ENCODE measurements around the gene IL13RA1. TPM values are rescaled to one million over a fixed set of nuclear protein-coding genes. Genes with fewer than 3 reads are reported as not detected.
"Not testable (repeated sequence)": the region's sequence is repeated elsewhere in the genome, so short reads cannot be mapped to it uniquely, and the experiment has no call there.

The IL13RA1 gene
- total RNA-seq, 2 donors from 2014 or later = 14.5 to 29.8 TPM

DNA sequence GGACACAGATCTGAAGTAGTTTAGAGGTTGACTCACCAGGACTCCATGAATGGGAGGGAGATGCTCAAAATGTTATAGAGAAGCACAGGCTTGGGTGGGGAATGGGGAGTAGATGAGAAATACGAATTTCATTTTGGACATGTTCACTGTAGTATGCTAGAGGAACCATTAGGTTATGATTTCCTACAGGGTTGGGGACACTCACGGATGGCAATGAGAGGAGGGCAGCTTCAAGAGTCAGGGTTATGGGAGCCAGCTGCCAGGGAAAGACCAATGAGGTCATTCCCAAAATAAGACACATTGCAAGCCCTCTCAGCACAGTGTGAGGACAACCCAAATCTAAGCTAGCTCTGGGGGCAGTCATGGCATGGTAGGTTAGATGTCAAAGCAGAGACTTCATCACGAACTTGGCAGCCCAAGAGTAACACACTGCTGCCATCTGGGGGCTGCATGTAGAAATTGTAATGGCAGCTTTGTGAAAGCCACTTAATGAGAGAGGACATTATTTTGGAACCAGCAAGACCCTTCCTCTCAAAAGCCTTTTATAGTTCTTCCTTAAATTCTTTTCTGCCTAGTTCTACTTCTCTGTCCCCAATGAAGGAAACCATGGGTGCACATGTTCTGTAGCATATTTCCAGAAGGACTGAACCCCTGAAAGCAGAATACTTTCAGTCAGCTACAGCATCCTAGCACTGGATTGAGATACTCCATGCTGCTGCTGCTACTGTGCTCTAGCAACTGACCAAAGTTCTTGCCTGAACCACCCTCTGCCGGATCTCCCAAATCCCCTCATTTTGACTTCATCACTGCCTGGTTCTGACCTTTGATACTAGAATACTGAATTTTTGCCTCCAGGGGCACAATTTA lies 80.0 kb downstream of the IL13RA1 start:
- TF ChIP-seq, protein P1, sequence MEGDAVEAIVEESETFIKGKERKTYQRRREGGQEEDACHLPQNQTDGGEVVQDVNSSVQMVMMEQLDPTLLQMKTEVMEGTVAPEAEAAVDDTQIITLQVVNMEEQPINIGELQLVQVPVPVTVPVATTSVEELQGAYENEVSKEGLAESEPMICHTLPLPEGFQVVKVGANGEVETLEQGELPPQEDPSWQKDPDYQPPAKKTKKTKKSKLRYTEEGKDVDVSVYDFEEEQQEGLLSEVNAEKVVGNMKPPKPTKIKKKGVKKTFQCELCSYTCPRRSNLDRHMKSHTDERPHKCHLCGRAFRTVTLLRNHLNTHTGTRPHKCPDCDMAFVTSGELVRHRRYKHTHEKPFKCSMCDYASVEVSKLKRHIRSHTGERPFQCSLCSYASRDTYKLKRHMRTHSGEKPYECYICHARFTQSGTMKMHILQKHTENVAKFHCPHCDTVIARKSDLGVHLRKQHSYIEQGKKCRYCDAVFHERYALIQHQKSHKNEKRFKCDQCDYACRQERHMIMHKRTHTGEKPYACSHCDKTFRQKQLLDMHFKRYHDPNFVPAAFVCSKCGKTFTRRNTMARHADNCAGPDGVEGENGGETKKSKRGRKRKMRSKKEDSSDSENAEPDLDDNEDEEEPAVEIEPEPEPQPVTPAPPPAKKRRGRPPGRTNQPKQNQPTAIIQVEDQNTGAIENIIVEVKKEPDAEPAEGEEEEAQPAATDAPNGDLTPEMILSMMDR (IDR thresholded peaks at IDR 0.05) = peak; percentile 28 to 73
- no peak overlapping the region for H3K4me3 ChIP-seq
- no peak overlapping the region for H3K27ac ChIP-seq
- DNase-seq (ENCODE audit: low spot score) = no peak
- no peaks in the 10 kb centered on the region for H3K27me3 ChIP-seq
- no peaks in the 10 kb centered on the region for H3K36me3 ChIP-seq
- H3K4me1 ChIP-seq = no peaks in the 10 kb centered on the region
- no peaks in the 10 kb centered on the region for H3K9me3 ChIP-seq

DNA sequence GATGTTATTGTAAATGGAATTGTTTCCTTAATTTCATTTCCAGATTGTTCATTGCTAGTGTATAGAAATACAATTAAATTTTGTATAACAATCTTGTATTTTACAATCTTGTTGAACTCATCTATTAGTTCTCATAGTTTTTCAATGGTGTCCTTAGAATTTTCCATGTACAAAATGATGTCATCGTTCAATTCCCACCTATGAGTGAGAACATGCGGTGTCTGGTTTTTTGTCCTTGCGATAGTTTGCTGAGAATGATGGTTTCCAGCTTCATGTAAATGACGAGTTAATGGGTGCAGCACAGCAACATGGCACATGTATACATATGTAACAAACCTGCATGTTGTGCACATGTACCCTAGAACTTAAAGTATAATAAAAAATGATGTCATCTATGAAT lies 89.9 kb downstream of the IL13RA1 start:
- not testable (repeated sequence) for DNase-seq (ENCODE audit: low spot score); H3K9me3 ChIP-seq; H3K27ac ChIP-seq; H3K4me1 ChIP-seq; H3K4me3 ChIP-seq; H3K36me3 ChIP-seq; H3K27me3 ChIP-seq

DNA sequence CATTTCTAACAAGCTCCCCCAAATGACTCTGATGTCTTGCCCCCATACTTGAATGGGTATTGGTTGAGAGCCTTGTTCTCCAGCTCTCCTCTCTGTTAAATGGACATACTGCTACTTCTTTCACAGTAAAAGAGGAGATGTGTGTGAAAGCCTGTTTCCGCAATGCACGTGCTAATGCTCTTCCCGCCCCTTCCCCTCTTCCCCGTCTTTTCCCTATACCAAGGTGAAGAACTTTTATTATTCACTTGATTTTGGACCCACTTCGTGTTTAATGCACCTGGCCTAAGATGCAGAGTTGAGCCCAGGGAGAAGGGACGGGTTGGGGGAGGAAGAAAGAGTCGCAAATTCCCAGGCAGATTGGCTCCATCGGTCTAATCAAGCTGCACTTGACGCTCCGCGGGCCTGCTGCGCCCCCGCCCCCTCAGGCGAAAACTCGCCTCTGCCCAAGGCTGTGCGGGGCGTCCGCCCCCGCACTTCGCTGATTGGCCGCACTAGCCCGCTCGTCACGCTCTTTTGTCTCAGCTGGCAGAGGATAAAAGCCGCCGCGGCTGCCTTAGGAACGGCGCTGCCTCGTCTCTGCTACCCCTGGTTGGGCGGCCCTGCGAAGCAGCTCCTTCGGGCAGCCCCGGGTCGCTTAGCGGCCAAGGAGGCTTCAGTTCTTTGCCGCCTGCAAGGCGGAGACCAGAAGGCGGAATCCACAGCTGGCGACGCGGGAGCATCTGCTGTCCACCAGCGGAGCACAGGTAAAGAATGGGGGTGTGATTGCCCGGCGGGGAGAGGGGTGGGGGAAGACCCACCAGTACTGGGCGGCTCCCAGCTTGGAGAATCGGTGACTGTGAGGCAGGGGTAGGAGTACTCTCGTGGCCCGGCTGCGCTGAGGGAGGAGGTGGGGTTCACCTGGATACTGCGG lies 96.1 kb downstream of the IL13RA1 start, which contains the start of gene ZCCHC12:
TSS of gene ZCCHC12 (plus strand) at position 562 of the 910 bp plus-strand sequence. CDS start 1,421 bp downstream, outside the sequence.
- Histone ChIP-seq H3K4me1 (peaks cover 0 to 16% of the 10 kb centered on the region in 2 donors), H3K27ac (no peak within 1 kb of the TSS), H3K9me3 (peaks cover 0 to 6% of the 10 kb centered on the region in 2 donors), H3K27me3 (peaks cover 3 to 5% of the 10 kb centered on the region in 2 donors), H3K36me3 (no peaks in the 10 kb centered on the region), H3K4me3 (peak within 1 kb of the TSS; percentile 7 to 35)
- TF ChIP-seq, protein P1 (IDR thresholded peaks at IDR 0.05) = no peak
- no peak for DNase-seq (ENCODE audit: low spot score)

DNA sequence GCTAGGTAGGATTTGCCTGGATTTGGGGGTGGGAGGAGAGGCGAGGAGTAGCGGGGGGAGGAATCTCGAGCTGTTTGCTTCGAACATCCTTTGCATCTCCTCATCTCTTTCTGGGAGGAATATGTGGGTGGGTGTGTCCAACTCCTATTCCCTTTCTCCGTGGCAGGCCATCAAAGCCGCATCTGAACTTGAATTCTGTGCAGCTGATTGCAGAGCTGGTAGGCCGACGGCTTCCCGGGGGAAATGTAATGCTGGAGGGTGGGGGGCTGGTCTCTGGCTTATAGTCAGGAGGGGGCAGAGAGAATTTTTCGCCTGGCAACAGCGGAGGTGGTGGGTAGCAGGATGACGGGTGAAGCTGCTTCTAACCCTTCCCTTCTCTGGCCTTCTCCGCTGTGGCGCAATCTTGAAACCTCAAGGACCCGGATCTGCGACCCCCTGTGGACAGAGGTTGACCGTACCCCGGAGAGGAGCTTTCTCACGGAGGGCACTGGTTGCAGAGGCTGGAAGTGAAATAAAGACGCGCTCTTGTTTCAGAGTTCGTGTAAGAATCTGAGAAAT lies 96.8 kb downstream of the IL13RA1 start:
- Histone ChIP-seq H3K27ac (no peak overlapping the region), H3K36me3 (no peaks in the 10 kb centered on the region), H3K27me3 (peaks cover 3 to 5% of the 10 kb centered on the region in 2 donors), H3K4me3 (peak overlapping the region in 1 of 2 donors; percentile 35), H3K9me3 (peaks cover 0 to 6% of the 10 kb centered on the region in 2 donors), H3K4me1 (peaks cover 0 to 16% of the 10 kb centered on the region in 2 donors)
- TF ChIP-seq, protein P1 (IDR thresholded peaks at IDR 0.05) = no peak
- no peak for DNase-seq (ENCODE audit: low spot score)

DNA sequence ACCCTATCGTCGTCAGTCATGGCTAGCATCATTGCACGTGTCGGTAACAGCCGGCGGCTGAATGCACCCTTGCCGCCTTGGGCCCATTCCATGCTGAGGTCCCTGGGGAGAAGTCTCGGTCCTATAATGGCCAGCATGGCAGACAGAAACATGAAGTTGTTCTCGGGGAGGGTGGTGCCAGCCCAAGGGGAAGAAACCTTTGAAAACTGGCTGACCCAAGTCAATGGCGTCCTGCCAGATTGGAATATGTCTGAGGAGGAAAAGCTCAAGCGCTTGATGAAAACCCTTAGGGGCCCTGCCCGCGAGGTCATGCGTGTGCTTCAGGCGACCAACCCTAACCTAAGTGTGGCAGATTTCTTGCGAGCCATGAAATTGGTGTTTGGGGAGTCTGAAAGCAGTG lies 97.8 kb downstream of the IL13RA1 start:
- Histone ChIP-seq H3K4me3 (no peak overlapping the region), H3K27ac (no peak overlapping the region), H3K4me1 (peaks cover 0 to 16% of the 10 kb centered on the region in 2 donors), H3K9me3 (peaks cover 0 to 6% of the 10 kb centered on the region in 2 donors), H3K36me3 (no peaks in the 10 kb centered on the region), H3K27me3 (peaks cover 3 to 5% of the 10 kb centered on the region in 2 donors)
- TF ChIP-seq, protein P1 (IDR thresholded peaks at IDR 0.05) = no peak
- no peak for DNase-seq (ENCODE audit: low spot score)
